ENCODE measurements around the gene ABCA5. TPM values are rescaled to one million over a fixed set of nuclear protein-coding genes. Genes with fewer than 3 reads are reported as not detected.

Gene ABCA5
- total RNA-seq = 10 to 100 TPM in 2 of 4 donors, 1 to 10 TPM in 2; 8.8 to 20.8 (median 11.5) TPM

- H3K27me3 ChIP-seq = no peaks in the 10 kb centered on the region
- H3K4me1 ChIP-seq = peaks cover 5 to 20% (median 16%) of the 10 kb centered on the region in 4 donors
- peak within 1 kb of the TSS; percentile 89 to 92 (median 90) for H3K27ac ChIP-seq (replicated peaks in 1 of 4)
- 2% methylated on average over 12 of the region's 74 CpGs for WGBS
- peak; percentile 95 for DNase-seq (ENCODE audit: extremely low spot score)
- no peaks in the 10 kb centered on the region for H3K9me3 ChIP-seq
- intact Hi-C loops (cut with DNase I) = loop anchor here (10.0 kb wide), 1 partner anchor 1332 kb away; the partner anchor contains the start of gene C17orf58
- TF ChIP-seq POLR2A (IDR thresholded peaks at IDR 0.05; ENCODE audit: low read depth) = peak; percentile 45
- peak in 1 of 3 experiments; percentile 21 for TF ChIP-seq CTCF (IDR thresholded peaks at IDR 0.05)
- peak; percentile 83 to 92 for TF ChIP-seq POLR2AphosphoS5 (IDR thresholded peaks at IDR 0.05)
- no peak for TF ChIP-seq EP300 (IDR thresholded peaks at IDR 0.05)
- peak within 1 kb of the TSS; percentile 76 to 86 (median 77) for H3K4me3 ChIP-seq
- H3K36me3 ChIP-seq = no peaks in the 10 kb centered on the region
Observed at GRCh38 chr17:69327060-69327831, at the start of gene ABCA5. Gene ABCA5 (minus strand): TSS chr17:69327133. CDS start chr17:69314415, 12,718 bp downstream.

- Histone ChIP-seq H3K36me3 (no peaks in the 10 kb centered on the region), H3K4me3 (no peak overlapping the region), H3K27ac (replicated peaks in 1 of 4) (no peak overlapping the region), H3K27me3 (no peaks in the 10 kb centered on the region), H3K4me1 (no peaks in the 10 kb centered on the region), H3K9me3 (no peaks in the 10 kb centered on the region)
- peak; percentile 60 for DNase-seq (ENCODE audit: extremely low spot score)
- intact Hi-C loops (cut with DNase I) = no loop called here
- TF ChIP-seq POLR2A (IDR thresholded peaks at IDR 0.05; ENCODE audit: low read depth) (no peak), CTCF (IDR thresholded peaks at IDR 0.05) (no peak), POLR2AphosphoS5 (IDR thresholded peaks at IDR 0.05) (no peak), EP300 (IDR thresholded peaks at IDR 0.05) (no peak)
- 67% methylated on average over 2 of the region's 2 CpGs for WGBS
Observed at GRCh38 chr17:69375229-69375628, 48.3 kb upstream of the ABCA5 start.

GRCh38 chr17:69373069-69373468 lies 46.1 kb upstream of the ABCA5 start:
- intact Hi-C loops (cut with DNase I) = no loop called here
- Histone ChIP-seq H3K36me3 (no peaks in the 10 kb centered on the region), H3K4me3 (no peak overlapping the region), H3K27me3 (no peaks in the 10 kb centered on the region), H3K27ac (replicated peaks in 1 of 4) (no peak overlapping the region), H3K4me1 (no peaks in the 10 kb centered on the region), H3K9me3 (no peaks in the 10 kb centered on the region)
- TF ChIP-seq CTCF (IDR thresholded peaks at IDR 0.05) (no peak), POLR2A (IDR thresholded peaks at IDR 0.05; ENCODE audit: low read depth) (no peak), EP300 (IDR thresholded peaks at IDR 0.05) (no peak), POLR2AphosphoS5 (IDR thresholded peaks at IDR 0.05) (no peak)
- WGBS = 87% methylated on average over 2 of the region's 2 CpGs
- no peak for DNase-seq (ENCODE audit: extremely low spot score)

- 73% methylated on average over 3 of the region's 3 CpGs for WGBS
- no peak overlapping the region for H3K4me3 ChIP-seq
- no peak for DNase-seq (ENCODE audit: extremely low spot score)
Observed at GRCh38 chr17:69367298-69367697, 40.4 kb upstream of the ABCA5 start.

More at GRCh38 chr17:69367298-69367697, 40.4 kb upstream of the ABCA5 start:
- Histone ChIP-seq H3K9me3 (no peaks in the 10 kb centered on the region), H3K27me3 (no peaks in the 10 kb centered on the region), H3K36me3 (no peaks in the 10 kb centered on the region), H3K4me1 (no peaks in the 10 kb centered on the region), H3K27ac (replicated peaks in 1 of 4) (no peak overlapping the region)
- intact Hi-C loops (cut with DNase I) = no loop called here
- TF ChIP-seq POLR2AphosphoS5 (IDR thresholded peaks at IDR 0.05) (no peak), CTCF (IDR thresholded peaks at IDR 0.05) (no peak), POLR2A (IDR thresholded peaks at IDR 0.05; ENCODE audit: low read depth) (no peak), EP300 (IDR thresholded peaks at IDR 0.05) (no peak)

Data from esophagus muscularis mucosa (tissue), 4 donors.